SU-DHL-6 (cell line): Measurements from ENCODE around the gene STPG4.

Experiments
- H2AFZ ChIP-seq: fragments of 200-600 bp; sonication (generic); 2 replicates; pipeline ENCODE4 v1.6.1; 2014; ENCODE audit warnings: low read depth, mild to moderate bottlenecking, moderate library complexity, mixed read lengths, antibody characterized with exemption, low read length; ENCODE audit not compliant: severe bottlenecking
- H3F3A ChIP-seq: fragments of 200-600 bp; shearing (Covaris generic); 2 replicates; pipeline ENCODE4 v1.6.0; 2016; ENCODE audit warnings: antibody characterized with exemption, mild to moderate bottlenecking; ENCODE audit not compliant: insufficient read depth
- H3K27ac ChIP-seq: fragments of 200-600 bp; sonication (generic); 2 replicates; pipeline ENCODE4 v1.5.1; 2016; ENCODE audit warnings: low read depth, mild to moderate bottlenecking, low read length, moderate library complexity, mixed read lengths
- H3K27me3 ChIP-seq: fragments of 200-600 bp; sonication (generic), shearing (Covaris generic); 2 replicates; pipeline ENCODE4 v1.6.0; 2014; ENCODE audit warnings: mild to moderate bottlenecking, low read length
- H3K36me3 ChIP-seq: fragments of 200-600 bp; sonication (generic); 2 replicates; pipeline ENCODE4 v1.6.1; 2014; ENCODE audit warnings: mild to moderate bottlenecking, low read length, mixed read lengths
- H3K4me2 ChIP-seq: fragments of 300-600, 200-600 bp; shearing (Covaris generic), sonication (generic); 2 replicates; pipeline ENCODE4 v1.6.0; 2014; ENCODE audit warnings: low read length, low read depth, mild to moderate bottlenecking; ENCODE audit not compliant: poor library complexity, severe bottlenecking
- H3K4me3 ChIP-seq: fragments of 200-600 bp; sonication (generic); 2 replicates; pipeline ENCODE4 v1.5.1; 2014; ENCODE audit warnings: antibody characterized with exemption, low read length, mild to moderate bottlenecking, mixed read lengths; ENCODE audit not compliant: insufficient read depth, poor library complexity, severe bottlenecking
- H3K79me2 ChIP-seq: fragments of 200-600 bp; sonication (generic); 2 replicates; pipeline ENCODE4 v1.6.1; 2014; ENCODE audit warnings: mild to moderate bottlenecking, low read length, moderate library complexity; ENCODE audit not compliant: insufficient read depth
- H3K9ac ChIP-seq: fragments of 200-600 bp; sonication (generic); 2 replicates; pipeline ENCODE4 v1.7.0; 2014; ENCODE audit warnings: mild to moderate bottlenecking, low read length
- H3K9me2 ChIP-seq: fragments of 200-600 bp; sonication (generic); replicated peaks from 2 replicates; pipeline ENCODE4 v1.6.1; 2014; ENCODE audit warnings: low read length; ENCODE audit not compliant: insufficient read depth
- H3K9me3 ChIP-seq: fragments of 200-600 bp; sonication (generic); 2 replicates; pipeline ENCODE4 v1.6.1; 2014; ENCODE audit warnings: low read length, mixed read lengths; ENCODE audit not compliant: insufficient read depth
- H4K20me1 ChIP-seq: fragments of 200-600 bp; sonication (generic); 2 replicates; pipeline ENCODE4 v1.6.1; 2014; ENCODE audit warnings: low read depth, mild to moderate bottlenecking, antibody characterized with exemption, low read length, moderate library complexity, mixed read lengths
- CTCF ChIP-seq: fragments of 200-600 bp; sonication (generic); IDR thresholded peaks from one replicate; pipeline ENCODE4 v1.5.1; 2017; ENCODE audit warnings: antibody characterized with exemption, mild to moderate bottlenecking, low read length, moderate library complexity; ENCODE audit not compliant: insufficient read depth, poor library complexity, severe bottlenecking
- EZH2phosphoT487 ChIP-seq: fragments of 200-600 bp; sonication (generic), shearing (Covaris generic); conservative IDR thresholded peaks from 2 replicates; pipeline ENCODE4 v1.6.1; 2018; ENCODE audit warnings: mild to moderate bottlenecking, antibody characterized with exemption, low read length, moderate library complexity, mixed read lengths

Gene STPG4

DNA sequence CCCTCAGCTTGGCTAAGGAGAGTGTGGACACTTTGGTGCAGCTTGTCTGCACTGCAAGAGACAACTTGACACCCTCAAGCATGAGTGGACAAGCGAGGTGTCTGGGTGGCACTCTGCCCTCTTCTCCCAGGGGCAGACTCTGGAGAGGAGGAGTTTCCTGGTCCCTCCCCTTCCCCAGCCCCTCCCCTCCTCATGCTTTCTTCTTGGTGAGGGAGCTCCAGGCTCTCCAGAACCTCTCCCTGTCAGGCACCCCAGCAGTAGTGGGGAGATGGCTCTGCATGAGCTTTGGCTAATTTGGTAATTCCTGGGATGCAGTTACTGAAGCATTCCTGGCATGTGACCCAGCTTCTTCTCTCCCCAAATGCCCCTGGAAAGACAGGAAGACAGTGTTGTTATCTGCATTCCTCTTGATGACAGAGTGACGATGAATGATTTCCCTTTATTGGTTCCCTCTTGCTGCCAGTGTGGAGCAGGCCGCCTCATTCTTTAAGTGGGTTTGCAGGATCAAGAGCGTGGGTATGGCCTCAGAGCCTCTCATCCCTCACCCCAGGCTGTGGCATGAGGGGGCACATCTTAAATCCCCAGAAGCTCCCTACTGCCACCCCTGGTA is 89.2 kb downstream of the STPG4 start:
- H3K36me3 ChIP-seq: no peaks in the 10 kb centered on the region
- no peak overlapping the region for H3K27ac ChIP-seq

DNA sequence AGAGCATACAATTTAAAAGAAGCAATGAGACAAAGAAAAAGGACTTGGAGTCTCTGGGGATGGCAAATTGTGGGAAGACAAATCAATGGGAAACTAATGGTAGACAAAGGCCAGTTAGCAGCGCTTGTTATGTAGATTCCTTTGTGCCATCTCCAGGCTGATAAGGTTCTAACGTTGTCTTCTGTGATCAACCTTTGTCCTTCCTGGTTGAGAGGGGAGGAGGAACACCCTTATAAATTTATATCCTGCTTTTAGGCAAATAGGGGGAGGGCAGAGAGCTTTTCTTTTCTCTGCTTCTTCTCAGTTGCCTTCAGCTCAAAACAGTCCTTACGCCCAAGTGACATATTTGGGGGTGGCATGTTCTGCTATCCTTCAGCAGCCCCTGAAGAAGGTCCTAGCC is 89.8 kb downstream of the STPG4 start:
- TF ChIP-seq CTCF: no peak
- no peak for TF ChIP-seq EZH2phosphoT487
- Histone ChIP-seq H2AFZ (no peak overlapping the region), H3K27me3 (no peaks in the 10 kb centered on the region), H3K79me2 (no peaks in the 10 kb centered on the region), H3K9me3 (no peaks in the 10 kb centered on the region), H3K9ac (no peak overlapping the region), H3F3A (no peaks in the 10 kb centered on the region), H3K36me3 (no peaks in the 10 kb centered on the region), H3K27ac (no peak overlapping the region), H3K4me3 (no peak overlapping the region), H4K20me1 (no peaks in the 10 kb centered on the region), H3K4me2 (no peak overlapping the region), H3K9me2 (no peaks in the 10 kb centered on the region)

More for the DNA sequence above, 89.2 kb downstream of the STPG4 start:
- Histone ChIP-seq H3K79me2 (no peaks in the 10 kb centered on the region), H4K20me1 (no peaks in the 10 kb centered on the region), H3K9ac (no peak overlapping the region), H2AFZ (no peak overlapping the region), H3K4me3 (no peak overlapping the region), H3K9me2 (no peaks in the 10 kb centered on the region), H3K4me2 (no peak overlapping the region), H3K27me3 (no peaks in the 10 kb centered on the region), H3F3A (no peaks in the 10 kb centered on the region), H3K9me3 (no peaks in the 10 kb centered on the region)
- no peak for TF ChIP-seq CTCF
- TF ChIP-seq EZH2phosphoT487: no peak

- H3K9ac ChIP-seq: no peak overlapping the region
- H3K27ac ChIP-seq: no peak overlapping the region
- H3K27me3 ChIP-seq: no peaks in the 10 kb centered on the region
- no peaks in the 10 kb centered on the region for H3K36me3 ChIP-seq
- no peak overlapping the region for H3K4me3 ChIP-seq
- H4K20me1 ChIP-seq: no peaks in the 10 kb centered on the region
- TF ChIP-seq CTCF (no peak), EZH2phosphoT487 (no peak)
- H3K9me3 ChIP-seq: no peaks in the 10 kb centered on the region
- no peaks in the 10 kb centered on the region for H3F3A ChIP-seq
- no peaks in the 10 kb centered on the region for H3K79me2 ChIP-seq
- no peaks in the 10 kb centered on the region for H3K9me2 ChIP-seq
- no peak overlapping the region for H3K4me2 ChIP-seq
- no peak overlapping the region for H2AFZ ChIP-seq
Observed at GRCh38 chr2:47064106-47064505, 91.0 kb downstream of the STPG4 start.
